GM13977 (cell line): Measurements from ENCODE around the gene ENTPD5.
"Not testable (repeated sequence)": the region's sequence is repeated elsewhere in the genome, so short reads cannot be mapped to it uniquely, and the experiment has no call there.

Source experiments
- DNase-seq: peaks from one replicate; pipeline ENCODE4 v3.0.0; 2012; ENCODE audit warnings: low spot score
- in situ Hi-C: fragments of 300-500 bp; cut with MboI; formaldehyde crosslinking; loops from one replicate; pipeline ENCODE4 v1.12.0; 2022; ENCODE audit warnings: low sequenced_read_pairs, low pct_unique_long_range_greater_than_20kb, mixed read lengths, inconsistent platforms; ENCODE audit not compliant: unreplicated experiment
- TF ChIP-seq, protein P1 (sequence below): IDR thresholded peaks from 2 replicates; pipeline ENCODE4 v1.5.1; 2012; ENCODE audit warnings: mild to moderate bottlenecking, control low read depth; ENCODE audit not compliant: insufficient read depth; ENCODE audit errors: extremely low read depth, missing control alignments

Gene ENTPD5

GRCh38 chr14:73936548-73936947, 82.5 kb downstream of the ENTPD5 start:
- TF ChIP-seq, protein P1, sequence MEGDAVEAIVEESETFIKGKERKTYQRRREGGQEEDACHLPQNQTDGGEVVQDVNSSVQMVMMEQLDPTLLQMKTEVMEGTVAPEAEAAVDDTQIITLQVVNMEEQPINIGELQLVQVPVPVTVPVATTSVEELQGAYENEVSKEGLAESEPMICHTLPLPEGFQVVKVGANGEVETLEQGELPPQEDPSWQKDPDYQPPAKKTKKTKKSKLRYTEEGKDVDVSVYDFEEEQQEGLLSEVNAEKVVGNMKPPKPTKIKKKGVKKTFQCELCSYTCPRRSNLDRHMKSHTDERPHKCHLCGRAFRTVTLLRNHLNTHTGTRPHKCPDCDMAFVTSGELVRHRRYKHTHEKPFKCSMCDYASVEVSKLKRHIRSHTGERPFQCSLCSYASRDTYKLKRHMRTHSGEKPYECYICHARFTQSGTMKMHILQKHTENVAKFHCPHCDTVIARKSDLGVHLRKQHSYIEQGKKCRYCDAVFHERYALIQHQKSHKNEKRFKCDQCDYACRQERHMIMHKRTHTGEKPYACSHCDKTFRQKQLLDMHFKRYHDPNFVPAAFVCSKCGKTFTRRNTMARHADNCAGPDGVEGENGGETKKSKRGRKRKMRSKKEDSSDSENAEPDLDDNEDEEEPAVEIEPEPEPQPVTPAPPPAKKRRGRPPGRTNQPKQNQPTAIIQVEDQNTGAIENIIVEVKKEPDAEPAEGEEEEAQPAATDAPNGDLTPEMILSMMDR = no peak
- no peak for DNase-seq
- in situ Hi-C loops = no loop called here

- TF ChIP-seq, protein P1 = no peak
- in situ Hi-C loops = no loop called here
- DNase-seq = peak; percentile 38
Observed at GRCh38 chr14:73935666-73936065, 83.4 kb downstream of the ENTPD5 start.

DNA sequence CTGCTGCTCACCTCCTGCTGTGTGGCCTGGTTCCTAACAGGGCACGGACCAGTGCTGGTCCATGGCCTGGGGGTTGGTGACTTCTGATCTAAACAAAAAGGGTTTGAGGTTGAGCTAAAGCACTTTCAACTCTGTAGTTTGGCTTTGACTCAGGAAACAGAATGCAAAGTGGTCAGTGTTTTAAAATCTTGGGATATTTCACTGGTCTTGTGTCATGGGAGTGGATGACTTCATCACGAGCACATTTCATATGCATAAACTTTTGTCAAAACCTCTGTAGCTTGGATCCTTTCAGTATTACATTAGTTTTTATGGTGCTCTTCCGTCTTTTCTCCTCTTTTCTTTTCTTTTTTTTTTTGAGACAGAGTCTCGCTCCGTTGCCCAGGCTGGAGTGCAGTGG, 94.8 kb downstream of the ENTPD5 start:
- DNase-seq = no peak
- in situ Hi-C loops = no loop called here
- TF ChIP-seq, protein P1 = no peak

GRCh38 chr14:73919457-73919856, 99.6 kb downstream of the ENTPD5 start:
- in situ Hi-C loops, DNase-seq: not testable (repeated sequence)

DNA sequence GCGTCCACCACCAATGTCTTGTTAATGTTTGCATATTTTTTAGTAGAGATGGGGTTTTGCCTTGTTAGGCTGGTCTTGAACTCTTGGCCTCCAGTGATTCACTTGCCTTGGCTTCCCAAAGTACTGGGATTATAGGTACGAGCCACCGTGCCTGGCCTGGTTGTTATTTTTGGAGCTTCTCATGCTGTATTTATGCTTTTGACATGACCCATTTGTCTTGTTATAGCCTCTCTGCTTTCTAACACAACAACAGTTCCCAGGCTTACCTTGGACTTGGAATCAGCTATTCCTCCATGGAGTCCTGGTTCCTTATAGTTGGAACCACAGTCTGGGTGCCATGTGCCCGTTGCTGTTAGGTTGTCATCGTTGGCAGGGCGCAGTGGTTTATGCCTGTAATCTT, 102.8 kb downstream of the ENTPD5 start:
- TF ChIP-seq, protein P1 = no peak
- DNase-seq = no peak
- in situ Hi-C loops = no loop called here

- no peak for DNase-seq
- TF ChIP-seq, protein P1 = no peak
- in situ Hi-C loops = no loop called here
Observed at GRCh38 chr14:73913256-73913655, 105.8 kb downstream of the ENTPD5 start.

DNA sequence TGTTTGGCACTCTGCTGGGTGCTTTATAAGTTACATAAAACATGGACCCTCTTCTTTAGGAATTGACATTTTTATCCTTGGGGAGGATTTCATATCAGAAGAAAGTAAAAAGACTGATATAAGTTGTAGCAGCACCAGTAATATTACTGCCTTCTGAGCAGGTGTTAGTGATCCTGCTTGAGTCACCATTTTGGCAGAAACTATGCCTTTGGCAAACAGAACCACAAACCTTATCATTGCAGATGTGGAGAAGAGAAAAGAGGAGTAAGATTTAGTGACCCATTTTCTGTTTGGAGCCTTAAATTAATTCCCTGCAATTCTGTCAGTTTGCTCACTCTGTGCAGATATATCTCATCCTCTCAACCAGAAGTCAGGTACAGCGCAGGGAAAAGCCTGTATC, 109.4 kb downstream of the ENTPD5 start:
- TF ChIP-seq, protein P1 = no peak
- in situ Hi-C loops = no loop called here
- DNase-seq = no peak
